GM19239 (cell line): Measurements from ENCODE around the gene LRMDA.

Source experiments
- DNase-seq: peaks from one replicate; pipeline ENCODE4 v3.0.0; 2011; ENCODE audit warnings: low spot score; ENCODE audit not compliant: insufficient read length
- FAIRE-seq: peaks from 2 replicates; lab custom pipeline; 2011; peaks lifted over from hg19 to GRCh38; lab: Jason Lieb, UNC

The LRMDA gene

GRCh38 chr10:75717126-75717916 is 285.9 kb downstream of the LRMDA start:
- DNase-seq (no peak), FAIRE-seq (no peak)

- FAIRE-seq (peak; percentile 56), DNase-seq (no peak)
Measured at GRCh38 chr10:75718991-75719390, 287.6 kb downstream of the LRMDA start.

GRCh38 chr10:75720157-75720556 is 288.7 kb downstream of the LRMDA start:
- no peak for FAIRE-seq
- DNase-seq = no peak

GRCh38 chr10:75722020-75722419 is 290.6 kb downstream of the LRMDA start:
- DNase-seq (no peak), FAIRE-seq (no peak)

- no peak for DNase-seq
- no peak for FAIRE-seq
Measured at GRCh38 chr10:75722609-75723008, 291.2 kb downstream of the LRMDA start.

- DNase-seq (no peak), FAIRE-seq (no peak)
Measured at GRCh38 chr10:75723319-75723980, 292.0 kb downstream of the LRMDA start.

- no peak for DNase-seq
- no peak for FAIRE-seq
Measured at GRCh38 chr10:75724047-75724446, 292.6 kb downstream of the LRMDA start.

GRCh38 chr10:75726522-75727483 is 295.4 kb downstream of the LRMDA start:
- DNase-seq (no peak), FAIRE-seq (no peak)

GRCh38 chr10:75730847-75731246 is 299.4 kb downstream of the LRMDA start:
- DNase-seq (no peak), FAIRE-seq (no peak)

- FAIRE-seq = no peak
Measured at GRCh38 chr10:75733135-75733890, 301.9 kb downstream of the LRMDA start.

GRCh38 chr10:75736151-75736640 is 304.8 kb downstream of the LRMDA start:
- no peak for FAIRE-seq
- DNase-seq = no peak

More at GRCh38 chr10:75733135-75733890, 301.9 kb downstream of the LRMDA start:
- no peak for DNase-seq

GRCh38 chr10:75736889-75737579 is 305.6 kb downstream of the LRMDA start:
- DNase-seq (no peak), FAIRE-seq (no peak)

GRCh38 chr10:75737580-75737949 is 306.1 kb downstream of the LRMDA start:
- FAIRE-seq = no peak

GRCh38 chr10:75738924-75739323 is 307.5 kb downstream of the LRMDA start:
- DNase-seq (no peak), FAIRE-seq (no peak)

More at GRCh38 chr10:75737580-75737949, 306.1 kb downstream of the LRMDA start:
- no peak for DNase-seq

- no peak for DNase-seq
Measured at GRCh38 chr10:75739414-75740143, 308.2 kb downstream of the LRMDA start.

GRCh38 chr10:75740541-75740940 is 309.1 kb downstream of the LRMDA start:
- FAIRE-seq (no peak), DNase-seq (no peak)

More at GRCh38 chr10:75739414-75740143, 308.2 kb downstream of the LRMDA start:
- no peak for FAIRE-seq

GRCh38 chr10:75742355-75742754 is 310.9 kb downstream of the LRMDA start:
- FAIRE-seq = no peak

GRCh38 chr10:75743291-75743778 is 311.9 kb downstream of the LRMDA start:
- FAIRE-seq = no peak

More at GRCh38 chr10:75742355-75742754, 310.9 kb downstream of the LRMDA start:
- no peak for DNase-seq

More at GRCh38 chr10:75743291-75743778, 311.9 kb downstream of the LRMDA start:
- DNase-seq = no peak
